SK-N-SH (cell line): ENCODE measurements around the gene PDE6G. TPM values are rescaled to one million over a fixed set of nuclear protein-coding genes. Genes with fewer than 3 reads are reported as not detected.

Experiments used
- CTCF ChIA-PET: fragments of 300-600, 350-600 bp; formaldehyde crosslinking; extraction: SDS; loops from one replicate; lab custom pipeline; 2021; lab: Yijun Ruan, JAX
- POLR2A ChIA-PET: fragments of 350-600 bp; sonication (Branson Sonifier 250); formaldehyde crosslinking; extraction: SDS; loops from one replicate; lab custom pipeline; 2020; ENCODE audit warnings: antibody characterized with exemption, inconsistent platforms; lab: Yijun Ruan, JAX
- DNase-seq: peaks from one replicate; pipeline ENCODE4 v3.0.0; 2012
- H2AFZ ChIP-seq: fragments of 200-600 bp; sonication (generic); 2 replicates; pipeline ENCODE4 v1.8.1; 2016; ENCODE audit warnings: antibody characterized with exemption, mild to moderate bottlenecking, low read depth
- H3F3A ChIP-seq: fragments of 200-600 bp; sonication (generic); replicated peaks from 2 replicates; pipeline ENCODE3; 2016; ENCODE audit warnings: antibody characterized with exemption, mild to moderate bottlenecking; ENCODE audit not compliant: insufficient read depth
- H3K27ac ChIP-seq, 2 experiments: fragments of 200-500 bp in 1 of 2; fragments of 200-600 bp in 1 of 2; sonication (Bioruptor generic) in 1 of 2; sonication (generic), shearing (Covaris generic) in 1 of 2; 2 replicates each; pipeline versions ENCODE4 v1.5.1 to v1.6.1; 2014 to 2016; ENCODE audit warnings: low read depth in 2 of 2, inconsistent platforms in 1 of 2, low read length in 1 of 2, mild to moderate bottlenecking in 1 of 2, mixed read lengths in 1 of 2
- H3K27me3 ChIP-seq: fragments of 200-600 bp; sonication (generic), shearing (Covaris generic); 2 replicates; pipeline ENCODE4 v1.6.1; 2016; ENCODE audit warnings: mixed run types; ENCODE audit not compliant: insufficient read depth
- H3K36me3 ChIP-seq, 2 experiments: fragments of 200-500 bp in 1 of 2; fragments of 200-600 bp in 1 of 2; sonication (Bioruptor generic) in 1 of 2; sonication (generic) in 1 of 2; replicated peaks in 1 of 2; 2 replicates each; pipeline versions ENCODE3 to v1.5.1; 2014 to 2016; ENCODE audit warnings: low read length in 1 of 2, mild to moderate bottlenecking in 1 of 2; ENCODE audit not compliant: insufficient read depth in 2 of 2, control insufficient read depth in 1 of 2
- H3K4me1 ChIP-seq, 2 experiments: fragments of 200-500 bp in 1 of 2; fragments of 200-600 bp in 1 of 2; sonication (Bioruptor generic) in 1 of 2; sonication (generic), shearing (Covaris generic) in 1 of 2; 2 replicates each; pipeline versions ENCODE4 v1.5.1 to v1.6.1; 2014 to 2016; ENCODE audit warnings: low read depth in 1 of 2, low read length in 1 of 2, mixed run types in 1 of 2; ENCODE audit not compliant: insufficient read depth in 2 of 2, control insufficient read depth in 1 of 2
- H3K4me2 ChIP-seq: fragments of 200-600 bp; sonication (generic), shearing (Covaris generic); 2 replicates; pipeline ENCODE4 v1.6.1; 2017; ENCODE audit warnings: mixed run types
- H3K4me3 ChIP-seq, 2 experiments: fragments of 200-500 bp in 1 of 2; fragments of 200-600 bp in 1 of 2; sonication (Bioruptor generic) in 1 of 2; sonication (generic), shearing (Covaris generic) in 1 of 2; 2 replicates each; pipeline versions ENCODE4 v1.5.1 to v1.8.1; 2014 to 2016; ENCODE audit warnings: low read depth in 2 of 2, inconsistent platforms in 1 of 2, low read length in 1 of 2, mild to moderate bottlenecking in 1 of 2, mixed read lengths in 1 of 2, moderate library complexity in 1 of 2
- H3K79me2 ChIP-seq: fragments of 200-600 bp; sonication (generic); 2 replicates; pipeline ENCODE4 v1.8.1; 2017; ENCODE audit warnings: mild to moderate bottlenecking; ENCODE audit not compliant: insufficient read depth
- H3K9ac ChIP-seq: fragments of 200-600 bp; sonication (generic); 2 replicates; pipeline ENCODE4 v1.6.1; 2017; ENCODE audit warnings: mixed run types
- H3K9me2 ChIP-seq: fragments of 200-600 bp; sonication (generic); 2 replicates; pipeline ENCODE4 v1.6.1; 2017; ENCODE audit warnings: mixed run types
- H3K9me3 ChIP-seq: fragments of 200-600 bp; sonication (generic); 2 replicates; pipeline ENCODE4 v1.6.1; 2017; ENCODE audit warnings: mixed run types, mild to moderate bottlenecking, moderate library complexity
- H4K20me1 ChIP-seq: fragments of 200-600 bp; sonication (generic); 2 replicates; pipeline ENCODE4 v1.6.1; 2017; ENCODE audit warnings: mild to moderate bottlenecking, mixed run types; ENCODE audit not compliant: insufficient read depth
- ELF1 ChIP-seq: IDR thresholded peaks from 2 replicates; pipeline ENCODE4 v1.4.0; 2012
- MEF2A ChIP-seq: IDR thresholded peaks from 2 replicates; pipeline ENCODE4 v1.4.0; 2012; ENCODE audit warnings: low read depth, borderline replicate concordance
- NRF1 ChIP-seq: IDR thresholded peaks from 2 replicates; pipeline ENCODE4 v1.6.1; 2012; ENCODE audit warnings: low read depth, mild to moderate bottlenecking, low read length
- POLR2AphosphoS5 ChIP-seq: IDR thresholded peaks from 2 replicates; pipeline ENCODE4 v1.6.1; 2012; ENCODE audit warnings: low read depth, low read length
- RAD21 ChIP-seq: IDR thresholded peaks from 2 replicates; pipeline ENCODE4 v1.6.1; 2012; ENCODE audit warnings: mild to moderate bottlenecking, low read length
- REST ChIP-seq: IDR thresholded peaks from 2 replicates; pipeline ENCODE4 v1.6.1; 2012; ENCODE audit warnings: mild to moderate bottlenecking, low read depth, low read length, moderate library complexity
- RFX5 ChIP-seq: IDR thresholded peaks from 2 replicates; pipeline ENCODE4 v1.6.1; 2012; ENCODE audit warnings: mild to moderate bottlenecking, improper control_type of control experiment, low read length
- RXRA ChIP-seq: IDR thresholded peaks from 2 replicates; pipeline ENCODE4 v1.4.0; 2012; ENCODE audit warnings: low read depth, mild to moderate bottlenecking, borderline replicate concordance
- SIN3A ChIP-seq: IDR thresholded peaks from 2 replicates; pipeline ENCODE4 v1.6.1; 2012; ENCODE audit warnings: low read depth, mild to moderate bottlenecking, low read length, moderate library complexity, borderline replicate concordance
- SMC3 ChIP-seq: IDR thresholded peaks from 2 replicates; pipeline ENCODE4 v1.6.1; 2012; ENCODE audit warnings: low read depth, low read length, improper control_type of control experiment
- TAF1 ChIP-seq: IDR thresholded peaks from 2 replicates; pipeline ENCODE4 v1.6.1; 2012; ENCODE audit warnings: low read depth, mild to moderate bottlenecking, low read length, moderate library complexity, borderline replicate concordance
- TCF12 ChIP-seq: IDR thresholded peaks from 2 replicates; pipeline ENCODE4 v1.4.0; 2012
- YY1 ChIP-seq: IDR thresholded peaks from 2 replicates; pipeline ENCODE4 v1.4.0; 2012; ENCODE audit warnings: low read depth, mild to moderate bottlenecking
- WGBS: methylation state at CpG from one replicate; pipeline ENCODE4 v1.1.6; 2017; ENCODE audit warnings: low lambda C conversion rate; 5-methylcytosine and 5-hydroxymethylcytosine counted together
- polyA plus RNA-seq, 3 experiments: library from polyadenylated mRNA; depleted of rRNA; stranded (reverse); fragments of >200 nt; gene quantifications; 2 replicates each; pipeline ENCODE4 v1.2.3, GENCODE V29; 2012

PDE6G gene
- polyA plus RNA-seq, 1 of the 3 experiments (the other 2 are of a cell fraction) = 5.0 TPM

- H3K9me2 ChIP-seq = no peaks in the 10 kb centered on the region
- no peaks in the 10 kb centered on the region for H3K27me3 ChIP-seq
- no peak for DNase-seq
- H2AFZ ChIP-seq = no peak overlapping the region
- no peak overlapping the region for H3K4me2 ChIP-seq
- H3K9me3 ChIP-seq = no peaks in the 10 kb centered on the region
- peaks cover 5 to 8% of the 10 kb centered on the region in 2 experiments for H3K36me3 ChIP-seq
- H3K4me3 ChIP-seq = no peak overlapping the region
- H3F3A ChIP-seq = peaks cover 10% of the 10 kb centered on the region
- WGBS = 89% methylated on average over 9 of the region's 9 CpGs
- TF ChIP-seq SIN3A (no peak), YY1 (no peak), POLR2AphosphoS5 (no peak)
- TF ChIP-seq, all 33 proteins: peak for 0
- POLR2A ChIA-PET = no interaction called here
- H3K79me2 ChIP-seq = peaks cover 11% of the 10 kb centered on the region; the same call in 1 of the 2 replicates
- H4K20me1 ChIP-seq = no peaks in the 10 kb centered on the region
- H3K9ac ChIP-seq = no peak overlapping the region
- CTCF ChIA-PET = interaction anchor here (1.2 kb wide), 1 partner anchor 15 kb away, joined by 4 read pairs; no protein-coding TSS in a partner anchor
- no peak overlapping the region for H3K27ac ChIP-seq
- peaks cover 5 to 7% of the 10 kb centered on the region in 2 experiments; a peak in 3 of 4 replicates for H3K4me1 ChIP-seq
These were observed 4.1 kb upstream of the PDE6G start for GRCh38 chr17:81660441-81660840.

GRCh38 chr17:81659038-81659437, 2.7 kb upstream of the PDE6G start:
- Histone ChIP-seq H3K9me3 (no peaks in the 10 kb centered on the region), H3K4me1 (no peaks in the 10 kb centered on the region), H3K79me2 (no peaks in the 10 kb centered on the region), H3K36me3 (no peaks in the 10 kb centered on the region), H3K27ac (no peak overlapping the region), H2AFZ (no peak overlapping the region), H3K4me2 (no peak overlapping the region), H4K20me1 (no peaks in the 10 kb centered on the region), H3K9ac (no peak overlapping the region), H3K4me3 (no peak overlapping the region), H3K27me3 (no peaks in the 10 kb centered on the region), H3F3A (peaks cover 10% of the 10 kb centered on the region), H3K9me2 (no peaks in the 10 kb centered on the region)
- WGBS = 77% methylated on average over 5 of the region's 5 CpGs
- DNase-seq = no peak
- TF ChIP-seq SIN3A (no peak), MEF2A (no peak), RXRA (no peak), TAF1 (no peak), REST (no peak), NRF1 (no peak), RFX5 (no peak), SMC3 (no peak), TCF12 (no peak), ELF1 (no peak), RAD21 (no peak)
- ChIA-PET CTCF (no interaction called here), POLR2A (interaction anchor here (0.6 kb wide), 1 partner anchor 12 kb away, joined by 3 read pairs; no protein-coding TSS in a partner anchor)
